ENCODE results near the gene LRBA. TPM values are rescaled to one million over a fixed set of nuclear protein-coding genes. Genes with fewer than 3 reads are reported as not detected.

LRBA gene
- polyA plus RNA-seq, 2 of the 4 experiments (the other 2 are of a cell fraction): 10.7 to 25.1 TPM

DNA sequence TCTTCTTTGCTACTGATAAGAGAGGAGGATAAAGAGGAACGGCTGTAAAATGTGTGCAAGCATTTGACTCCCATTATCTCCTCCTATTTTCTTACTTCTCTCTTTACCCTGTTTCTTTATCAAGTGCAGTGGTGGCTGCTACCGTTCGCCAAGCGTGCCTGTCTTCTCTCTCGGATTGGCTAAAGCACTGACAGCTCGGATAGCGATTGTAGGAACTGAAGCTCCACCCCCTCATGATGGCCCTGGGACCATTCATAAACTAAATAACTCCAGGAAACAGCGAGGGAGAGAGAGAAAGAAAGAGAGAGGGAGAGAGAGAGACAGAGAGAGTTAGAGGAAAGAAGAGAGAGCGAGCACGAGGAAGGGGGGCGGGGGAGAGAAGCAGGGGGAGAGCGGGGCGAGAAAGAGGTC lies 433.4 kb downstream of the LRBA start:
- ChIA-PET POLR2A (no interaction called here), CTCF (no interaction called here)
- FAIRE-seq (no peak), DNase-seq (ENCODE audit: low read depth in 1 of 2, low spot score in 1 of 2) (no peak), ATAC-seq (no peak)
- TF ChIP-seq, protein P1, sequence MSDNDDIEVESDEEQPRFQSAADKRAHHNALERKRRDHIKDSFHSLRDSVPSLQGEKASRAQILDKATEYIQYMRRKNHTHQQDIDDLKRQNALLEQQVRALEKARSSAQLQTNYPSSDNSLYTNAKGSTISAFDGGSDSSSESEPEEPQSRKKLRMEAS (IDR thresholded peaks at IDR 0.05): no peak
- TF ChIP-seq, protein P2, sequence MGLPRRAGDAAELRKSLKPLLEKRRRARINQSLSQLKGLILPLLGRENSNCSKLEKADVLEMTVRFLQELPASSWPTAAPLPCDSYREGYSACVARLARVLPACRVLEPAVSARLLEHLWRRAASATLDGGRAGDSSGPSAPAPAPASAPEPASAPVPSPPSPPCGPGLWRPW (IDR thresholded peaks at IDR 0.05): no peak
- TF ChIP-seq HOXA7 (CRISPR knock-in tag; IDR thresholded peaks at IDR 0.05) (no peak), RARB (CRISPR knock-in tag; IDR thresholded peaks at IDR 0.05) (no peak), SREBF2 (IDR thresholded peaks at IDR 0.05) (no peak), HOXB13 (CRISPR knock-in tag; IDR thresholded peaks at IDR 0.05; ENCODE audit: low read depth) (no peak), CEBPB (IDR thresholded peaks at IDR 0.05) (no peak), ZSCAN20 (CRISPR knock-in tag; IDR thresholded peaks at IDR 0.05) (no peak), CBX8 (IDR thresholded peaks at IDR 0.05) (no peak), CHD4 (IDR thresholded peaks at IDR 0.05; ENCODE audit: borderline replicate concordance) (no peak), EHF (CRISPR knock-in tag; IDR thresholded peaks at IDR 0.05) (no peak), RNF2 (IDR thresholded peaks at IDR 0.05; ENCODE audit: borderline replicate concordance, low read depth) (no peak), POLR2AphosphoS2 (conservative IDR thresholded peaks at IDR 0.05; ENCODE audit: low read length) (no peak), NPAS2 (CRISPR knock-in tag; IDR thresholded peaks at IDR 0.05; ENCODE audit: borderline replicate concordance) (no peak), KDM1A (IDR thresholded peaks at IDR 0.05; ENCODE audit: low read depth) (no peak), HOXB5 (CRISPR knock-in tag; IDR thresholded peaks at IDR 0.05) (no peak), HEYL (CRISPR knock-in tag; IDR thresholded peaks at IDR 0.05) (no peak), MAFK (IDR thresholded peaks at IDR 0.05; ENCODE audit: partially characterized antibody) (no peak), SMC3 (IDR thresholded peaks at IDR 0.05) (no peak)
- TF ChIP-seq, protein P3, sequence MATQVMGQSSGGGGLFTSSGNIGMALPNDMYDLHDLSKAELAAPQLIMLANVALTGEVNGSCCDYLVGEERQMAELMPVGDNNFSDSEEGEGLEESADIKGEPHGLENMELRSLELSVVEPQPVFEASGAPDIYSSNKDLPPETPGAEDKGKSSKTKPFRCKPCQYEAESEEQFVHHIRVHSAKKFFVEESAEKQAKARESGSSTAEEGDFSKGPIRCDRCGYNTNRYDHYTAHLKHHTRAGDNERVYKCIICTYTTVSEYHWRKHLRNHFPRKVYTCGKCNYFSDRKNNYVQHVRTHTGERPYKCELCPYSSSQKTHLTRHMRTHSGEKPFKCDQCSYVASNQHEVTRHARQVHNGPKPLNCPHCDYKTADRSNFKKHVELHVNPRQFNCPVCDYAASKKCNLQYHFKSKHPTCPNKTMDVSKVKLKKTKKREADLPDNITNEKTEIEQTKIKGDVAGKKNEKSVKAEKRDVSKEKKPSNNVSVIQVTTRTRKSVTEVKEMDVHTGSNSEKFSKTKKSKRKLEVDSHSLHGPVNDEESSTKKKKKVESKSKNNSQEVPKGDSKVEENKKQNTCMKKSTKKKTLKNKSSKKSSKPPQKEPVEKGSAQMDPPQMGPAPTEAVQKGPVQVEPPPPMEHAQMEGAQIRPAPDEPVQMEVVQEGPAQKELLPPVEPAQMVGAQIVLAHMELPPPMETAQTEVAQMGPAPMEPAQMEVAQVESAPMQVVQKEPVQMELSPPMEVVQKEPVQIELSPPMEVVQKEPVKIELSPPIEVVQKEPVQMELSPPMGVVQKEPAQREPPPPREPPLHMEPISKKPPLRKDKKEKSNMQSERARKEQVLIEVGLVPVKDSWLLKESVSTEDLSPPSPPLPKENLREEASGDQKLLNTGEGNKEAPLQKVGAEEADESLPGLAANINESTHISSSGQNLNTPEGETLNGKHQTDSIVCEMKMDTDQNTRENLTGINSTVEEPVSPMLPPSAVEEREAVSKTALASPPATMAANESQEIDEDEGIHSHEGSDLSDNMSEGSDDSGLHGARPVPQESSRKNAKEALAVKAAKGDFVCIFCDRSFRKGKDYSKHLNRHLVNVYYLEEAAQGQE (IDR thresholded peaks at IDR 0.05): no peak
- Histone ChIP-seq H3K4me3 (no peak overlapping the region), H3K27ac (no peak overlapping the region), H3K4me1 (peaks cover 15% of the 10 kb centered on the region; the same call in 2 of the 3 replicates), H3K4me2 (no peak overlapping the region), H3K9me3 (no peaks in the 10 kb centered on the region)
- 83% methylated on average over 11 of the region's 13 CpGs for WGBS (ENCODE audit: missing lambda C conversion rate)

DNA sequence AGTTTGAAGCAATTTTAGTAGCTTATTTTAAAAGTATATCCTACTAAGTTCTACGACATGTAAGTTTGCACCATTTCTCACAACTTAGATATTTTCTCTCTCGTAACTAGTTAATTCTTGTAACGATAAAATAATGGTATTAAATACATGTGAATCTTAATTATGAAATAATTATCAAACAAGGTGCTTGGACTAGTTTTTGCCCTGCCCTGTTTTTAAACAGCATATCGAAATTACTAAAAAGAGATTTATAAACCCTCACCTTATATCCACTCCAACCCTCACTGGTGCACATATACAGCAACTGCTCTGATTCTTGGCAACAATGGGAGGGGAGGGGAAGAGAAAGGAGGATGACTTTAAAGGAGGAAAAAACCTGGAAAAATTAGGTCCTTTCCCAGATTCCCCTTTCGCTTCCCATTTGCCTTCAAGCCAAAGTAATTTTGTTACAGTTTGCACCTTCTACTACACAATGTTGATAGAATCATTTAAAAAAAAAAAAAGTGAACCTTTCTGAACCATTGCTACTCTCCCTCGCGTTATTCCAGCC lies 434.0 kb downstream of the LRBA start:
- ATAC-seq (no peak), FAIRE-seq (no peak), DNase-seq (ENCODE audit: low read depth in 1 of 2, low spot score in 1 of 2) (no peak)
- Histone ChIP-seq H3K27ac (no peak overlapping the region), H3K4me1 (peaks cover 15% of the 10 kb centered on the region; the same call in 2 of the 3 replicates), H3K4me2 (no peak overlapping the region), H3K4me3 (no peak overlapping the region), H3K9me3 (no peaks in the 10 kb centered on the region)
- ChIA-PET CTCF (no interaction called here), POLR2A (no interaction called here)
- 93% methylated on average over 7 of the region's 7 CpGs for WGBS (ENCODE audit: missing lambda C conversion rate)
- TF ChIP-seq, protein P4, sequence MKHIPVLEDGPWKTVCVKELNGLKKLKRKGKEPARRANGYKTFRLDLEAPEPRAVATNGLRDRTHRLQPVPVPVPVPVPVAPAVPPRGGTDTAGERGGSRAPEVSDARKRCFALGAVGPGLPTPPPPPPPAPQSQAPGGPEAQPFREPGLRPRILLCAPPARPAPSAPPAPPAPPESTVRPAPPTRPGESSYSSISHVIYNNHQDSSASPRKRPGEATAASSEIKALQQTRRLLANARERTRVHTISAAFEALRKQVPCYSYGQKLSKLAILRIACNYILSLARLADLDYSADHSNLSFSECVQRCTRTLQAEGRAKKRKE (CRISPR knock-in tag; IDR thresholded peaks at IDR 0.05; ENCODE audit: low read depth): no peak
- TF ChIP-seq, protein P5, sequence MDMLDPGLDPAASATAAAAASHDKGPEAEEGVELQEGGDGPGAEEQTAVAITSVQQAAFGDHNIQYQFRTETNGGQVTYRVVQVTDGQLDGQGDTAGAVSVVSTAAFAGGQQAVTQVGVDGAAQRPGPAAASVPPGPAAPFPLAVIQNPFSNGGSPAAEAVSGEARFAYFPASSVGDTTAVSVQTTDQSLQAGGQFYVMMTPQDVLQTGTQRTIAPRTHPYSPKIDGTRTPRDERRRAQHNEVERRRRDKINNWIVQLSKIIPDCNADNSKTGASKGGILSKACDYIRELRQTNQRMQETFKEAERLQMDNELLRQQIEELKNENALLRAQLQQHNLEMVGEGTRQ (IDR thresholded peaks at IDR 0.05): no peak
- TF ChIP-seq ZNF302 (CRISPR knock-in tag; IDR thresholded peaks at IDR 0.05) (no peak), RCOR1 (IDR thresholded peaks at IDR 0.05; ENCODE audit: low read depth, low read length) (no peak), EHF (CRISPR knock-in tag; IDR thresholded peaks at IDR 0.05) (no peak), TFCP2L1 (CRISPR knock-in tag; IDR thresholded peaks at IDR 0.05) (no peak), CHD4 (IDR thresholded peaks at IDR 0.05; ENCODE audit: borderline replicate concordance) (no peak), CBX8 (IDR thresholded peaks at IDR 0.05) (no peak), SREBF2 (IDR thresholded peaks at IDR 0.05) (no peak), FOXS1 (CRISPR knock-in tag; IDR thresholded peaks at IDR 0.05) (no peak)
- TF ChIP-seq, protein P6, sequence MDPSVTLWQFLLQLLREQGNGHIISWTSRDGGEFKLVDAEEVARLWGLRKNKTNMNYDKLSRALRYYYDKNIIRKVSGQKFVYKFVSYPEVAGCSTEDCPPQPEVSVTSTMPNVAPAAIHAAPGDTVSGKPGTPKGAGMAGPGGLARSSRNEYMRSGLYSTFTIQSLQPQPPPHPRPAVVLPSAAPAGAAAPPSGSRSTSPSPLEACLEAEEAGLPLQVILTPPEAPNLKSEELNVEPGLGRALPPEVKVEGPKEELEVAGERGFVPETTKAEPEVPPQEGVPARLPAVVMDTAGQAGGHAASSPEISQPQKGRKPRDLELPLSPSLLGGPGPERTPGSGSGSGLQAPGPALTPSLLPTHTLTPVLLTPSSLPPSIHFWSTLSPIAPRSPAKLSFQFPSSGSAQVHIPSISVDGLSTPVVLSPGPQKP (IDR thresholded peaks at IDR 0.05; ENCODE audit: low read depth, low read length): no peak
- TF ChIP-seq, protein P2 (IDR thresholded peaks at IDR 0.05): no peak
- TF ChIP-seq, protein P3 (IDR thresholded peaks at IDR 0.05): no peak

Data from A549 (cell line).